K562 (cell line): ENCODE data around the gene TBC1D7. TPM values are rescaled to one million over a fixed set of nuclear protein-coding genes. Genes with fewer than 3 reads are reported as not detected.

Experiments used
- CBFA2T2 ChIP-seq: fragments of 450-650 bp; conservative IDR thresholded peaks from 2 replicates; pipeline ENCODE4 v1.6.1; 2017; ENCODE audit warnings: mild to moderate bottlenecking
- ELF1 ChIP-seq: fragments of 200-800 bp; sonication (Bioruptor generic); IDR thresholded peaks from 2 replicates; pipeline ENCODE4 v1.6.1; 2016; ENCODE audit warnings: missing genetic modification characterization, missing compliant biosample characterization
- MCM2 ChIP-seq: fragments of 450-650 bp; IDR thresholded peaks from 2 replicates; pipeline ENCODE4 v1.6.1; 2017; ENCODE audit warnings: low read depth, mild to moderate bottlenecking
- MTA2 ChIP-seq: fragments of 450-650 bp; IDR thresholded peaks from 2 replicates; pipeline ENCODE4 v1.6.1; 2016; ENCODE audit warnings: low read depth
- NFE2 ChIP-seq: IDR thresholded peaks from 2 replicates; pipeline ENCODE4 v1.6.1; 2014; ENCODE audit warnings: antibody characterized with exemption, low read depth
- POLR2H ChIP-seq: IDR thresholded peaks from 2 replicates; pipeline ENCODE4 v1.6.1; 2016; ENCODE audit warnings: missing genetic modification characterization, low read depth, mild to moderate bottlenecking, control low read depth, missing compliant biosample characterization, moderate library complexity
- RAD51 ChIP-seq: fragments of 450-650 bp; IDR thresholded peaks from 2 replicates; pipeline ENCODE4 v1.7.1; 2016; ENCODE audit warnings: low read depth, mild to moderate bottlenecking, borderline replicate concordance
- RNF2 ChIP-seq: sonication (generic); IDR thresholded peaks from 2 replicates; pipeline ENCODE4 v1.6.1; 2016
- SMARCA4 ChIP-seq: fragments of 450-650 bp; IDR thresholded peaks from 2 replicates; pipeline ENCODE4 v1.6.1; 2016
- SNIP1 ChIP-seq: fragments of 450-650 bp; IDR thresholded peaks from 2 replicates; pipeline ENCODE4 v1.7.1; 2017; ENCODE audit warnings: low read depth, mild to moderate bottlenecking
- TAL1 ChIP-seq: fragments of 450-650 bp; IDR thresholded peaks from 2 replicates; pipeline ENCODE4 v1.6.1; 2016; ENCODE audit warnings: mild to moderate bottlenecking
- TFAP4 ChIP-seq: sonication (generic); formaldehyde crosslinking; IDR thresholded peaks from 2 replicates; pipeline ENCODE4 v1.8.0; 2022; ENCODE audit warnings: missing genetic modification reagents, mild to moderate bottlenecking, moderate library complexity, borderline replicate concordance
- ZNF384 ChIP-seq: IDR thresholded peaks from 2 replicates; pipeline ENCODE4 v1.6.1; 2012; ENCODE audit warnings: low read depth, low read length, improper control_type of control experiment
- ZNF507 ChIP-seq: conservative IDR thresholded peaks from 2 replicates; pipeline ENCODE4 v1.6.1; 2017; ENCODE audit warnings: missing genetic modification characterization, missing compliant biosample characterization
- ZNF586 ChIP-seq: fragments of 450-650 bp; formaldehyde crosslinking; conservative IDR thresholded peaks from 2 replicates; pipeline ENCODE4 v1.4.0; 2020; ENCODE audit warnings: mild to moderate bottlenecking, moderate library complexity
- ZNF707 ChIP-seq: fragments of 250-450 bp; sonication (Bioruptor Pico); conservative IDR thresholded peaks from 2 replicates; pipeline ENCODE4 v1.8.0; 2022; ENCODE audit warnings: inconsistent platforms, mild to moderate bottlenecking, moderate library complexity
- ZNF778 ChIP-seq: fragments of 450-650 bp; formaldehyde crosslinking; IDR thresholded peaks from 2 replicates; pipeline ENCODE4 v1.4.0; 2020; ENCODE audit warnings: mild to moderate bottlenecking, moderate library complexity
- polyA plus RNA-seq, 8 experiments: library from polyadenylated mRNA; depleted of rRNA in 4 of 8; stranded (reverse) in 5 of 8; unstranded in 3 of 8; fragments of >200 nt; fragmentation: Nextera tagmentation in 2 of 8; fragmentation: Illumina TruSeq in 1 of 8; extraction: Ambion mirVana in 2 of 8; extraction: Trizol in 1 of 8; gene quantifications; 2 replicates each; pipeline versions ENCODE4 v1.2.1 to v1.2.3, GENCODE V29; 2011 to 2014; ENCODE audit warnings: inconsistent platforms in 1 of 8, missing spikeins in 1 of 8
- total RNA-seq, 7 experiments: library from RNA; depleted of rRNA in 6 of 7; stranded (reverse); fragments of >200 nt in 6 of 7; fragmentation: Illumina TruSeq in 2 of 7; extraction: Trizol in 2 of 7; gene quantifications; 2 replicates each; pipeline versions ENCODE4 v1.2.1 to v1.2.3, GENCODE V29; 2011 to 2021; ENCODE audit warnings: low replicate concordance in 1 of 7
- TF ChIP-seq, protein P1 (sequence below): fragments of 450-650 bp; formaldehyde crosslinking; IDR thresholded peaks from 2 replicates; pipeline ENCODE4 v1.4.0; 2020; ENCODE audit warnings: mild to moderate bottlenecking
- TF ChIP-seq, protein P2 (sequence below): fragments of 250-450 bp; sonication (Bioruptor Pico); IDR thresholded peaks from 2 replicates; pipeline ENCODE4 v1.4.0; 2020
- TF ChIP-seq, protein P3 (sequence below): fragments of 250-450 bp; sonication (Bioruptor Pico); IDR thresholded peaks from 2 replicates; pipeline ENCODE4 v1.5.0; 2021

The TBC1D7 gene
- total and polyA plus RNA-seq, 9 of the 15 experiments (the other 6 are each of a cell fraction or from before 2014, with no cell fraction given), result 49.4 to 107 (median 61.1) TPM

GRCh38 chr6:13328076-13328874, at the start of gene TBC1D7 (continued):
- TF ChIP-seq, protein P1, sequence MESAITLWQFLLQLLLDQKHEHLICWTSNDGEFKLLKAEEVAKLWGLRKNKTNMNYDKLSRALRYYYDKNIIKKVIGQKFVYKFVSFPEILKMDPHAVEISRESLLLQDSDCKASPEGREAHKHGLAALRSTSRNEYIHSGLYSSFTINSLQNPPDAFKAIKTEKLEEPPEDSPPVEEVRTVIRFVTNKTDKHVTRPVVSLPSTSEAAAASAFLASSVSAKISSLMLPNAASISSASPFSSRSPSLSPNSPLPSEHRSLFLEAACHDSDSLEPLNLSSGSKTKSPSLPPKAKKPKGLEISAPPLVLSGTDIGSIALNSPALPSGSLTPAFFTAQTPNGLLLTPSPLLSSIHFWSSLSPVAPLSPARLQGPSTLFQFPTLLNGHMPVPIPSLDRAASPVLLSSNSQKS (CRISPR knock-in tag), result no peak
- TF ChIP-seq TFAP4 (CRISPR knock-in tag) (peak; percentile 72; the same call in 1 of the 2 replicates), RAD51 (no peak), ZNF384 (0 out of 2 replicates have a peak, but pooled peaks have one; percentile 29), ZNF586 (CRISPR knock-in tag) (no peak), MCM2 (no peak), MTA2 (no peak), TAL1 (no peak), ELF1 (tag) (peak; percentile 49), ZNF778 (CRISPR knock-in tag) (no peak), POLR2H (peak; percentile 65; the same call in 1 of the 2 replicates), ZNF507 (tag) (no peak), RNF2 (peak; percentile 28; the same call in 1 of the 2 replicates), ZNF707 (CRISPR knock-in tag) (no peak), NFE2 (no peak), SMARCA4 (no peak; the same call in 1 of the 2 replicates), CBFA2T2 (no peak), SNIP1 (peak; percentile 72; the same call in 1 of the 2 replicates)
- TF ChIP-seq, protein P2, sequence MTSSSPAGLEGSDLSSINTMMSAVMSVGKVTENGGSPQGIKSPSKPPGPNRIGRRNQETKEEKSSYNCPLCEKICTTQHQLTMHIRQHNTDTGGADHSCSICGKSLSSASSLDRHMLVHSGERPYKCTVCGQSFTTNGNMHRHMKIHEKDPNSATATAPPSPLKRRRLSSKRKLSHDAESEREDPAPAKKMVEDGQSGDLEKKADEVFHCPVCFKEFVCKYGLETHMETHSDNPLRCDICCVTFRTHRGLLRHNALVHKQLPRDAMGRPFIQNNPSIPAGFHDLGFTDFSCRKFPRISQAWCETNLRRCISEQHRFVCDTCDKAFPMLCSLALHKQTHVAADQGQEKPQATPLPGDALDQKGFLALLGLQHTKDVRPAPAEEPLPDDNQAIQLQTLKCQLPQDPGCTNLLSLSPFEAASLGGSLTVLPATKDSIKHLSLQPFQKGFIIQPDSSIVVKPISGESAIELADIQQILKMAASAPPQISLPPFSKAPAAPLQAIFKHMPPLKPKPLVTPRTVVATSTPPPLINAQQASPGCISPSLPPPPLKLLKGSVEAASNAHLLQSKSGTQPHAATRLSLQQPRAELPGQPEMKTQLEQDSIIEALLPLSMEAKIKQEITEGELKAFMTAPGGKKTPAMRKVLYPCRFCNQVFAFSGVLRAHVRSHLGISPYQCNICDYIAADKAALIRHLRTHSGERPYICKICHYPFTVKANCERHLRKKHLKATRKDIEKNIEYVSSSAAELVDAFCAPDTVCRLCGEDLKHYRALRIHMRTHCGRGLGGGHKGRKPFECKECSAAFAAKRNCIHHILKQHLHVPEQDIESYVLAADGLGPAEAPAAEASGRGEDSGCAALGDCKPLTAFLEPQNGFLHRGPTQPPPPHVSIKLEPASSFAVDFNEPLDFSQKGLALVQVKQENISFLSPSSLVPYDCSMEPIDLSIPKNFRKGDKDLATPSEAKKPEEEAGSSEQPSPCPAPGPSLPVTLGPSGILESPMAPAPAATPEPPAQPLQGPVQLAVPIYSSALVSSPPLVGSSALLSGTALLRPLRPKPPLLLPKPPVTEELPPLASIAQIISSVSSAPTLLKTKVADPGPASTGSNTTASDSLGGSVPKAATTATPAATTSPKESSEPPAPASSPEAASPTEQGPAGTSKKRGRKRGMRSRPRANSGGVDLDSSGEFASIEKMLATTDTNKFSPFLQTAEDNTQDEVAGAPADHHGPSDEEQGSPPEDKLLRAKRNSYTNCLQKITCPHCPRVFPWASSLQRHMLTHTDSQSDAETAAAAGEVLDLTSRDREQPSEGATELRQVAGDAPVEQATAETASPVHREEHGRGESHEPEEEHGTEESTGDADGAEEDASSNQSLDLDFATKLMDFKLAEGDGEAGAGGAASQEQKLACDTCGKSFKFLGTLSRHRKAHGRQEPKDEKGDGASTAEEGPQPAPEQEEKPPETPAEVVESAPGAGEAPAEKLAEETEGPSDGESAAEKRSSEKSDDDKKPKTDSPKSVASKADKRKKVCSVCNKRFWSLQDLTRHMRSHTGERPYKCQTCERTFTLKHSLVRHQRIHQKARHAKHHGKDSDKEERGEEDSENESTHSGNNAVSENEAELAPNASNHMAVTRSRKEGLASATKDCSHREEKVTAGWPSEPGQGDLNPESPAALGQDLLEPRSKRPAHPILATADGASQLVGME (CRISPR knock-in tag), result peak; percentile 68; the same call in 1 of the 2 replicates
- TF ChIP-seq, protein P3, sequence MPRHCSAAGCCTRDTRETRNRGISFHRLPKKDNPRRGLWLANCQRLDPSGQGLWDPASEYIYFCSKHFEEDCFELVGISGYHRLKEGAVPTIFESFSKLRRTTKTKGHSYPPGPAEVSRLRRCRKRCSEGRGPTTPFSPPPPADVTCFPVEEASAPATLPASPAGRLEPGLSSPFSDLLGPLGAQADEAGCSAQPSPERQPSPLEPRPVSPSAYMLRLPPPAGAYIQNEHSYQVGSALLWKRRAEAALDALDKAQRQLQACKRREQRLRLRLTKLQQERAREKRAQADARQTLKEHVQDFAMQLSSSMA (CRISPR knock-in tag), result no peak
